Natural killer cell (primary cell): Measurements from ENCODE around the gene SLC6A11. TPM values are rescaled to one million over a fixed set of nuclear protein-coding genes. Genes with fewer than 3 reads are reported as not detected.

Source experiments
- ATAC-seq, 3 donors: fragments of 150-1000 bp in 2 of 3; fragments of 200-7000 bp in 1 of 3; cut with Tn5 transposase; 1 replicate in 1 of 3; 2 replicates in 2 of 3; pipeline ENCODE4 v1.10.0; 2021; ENCODE audit warnings: mild to moderate bottlenecking in 2 of 3, moderate library complexity in 2 of 3
- DNase-seq, 2 donors: peaks; one replicate each; pipeline versions ENCODE4 v3.0.0 to v3.0.0-alpha.2; 2013 to 2021; ENCODE audit warnings: mixed read lengths in 1 of 2
- H3K27ac ChIP-seq: one replicate; pipeline ENCODE4 v1.5.1; 2013; ENCODE audit warnings: mild to moderate bottlenecking, low read length
- H3K27me3 ChIP-seq: one replicate; pipeline ENCODE4 v1.6.1; 2013; ENCODE audit warnings: low read length; ENCODE audit not compliant: control insufficient read depth, insufficient read depth
- H3K36me3 ChIP-seq: one replicate; pipeline ENCODE4 v1.6.1; 2013; ENCODE audit warnings: low read length; ENCODE audit not compliant: control insufficient read depth, insufficient read depth
- H3K4me1 ChIP-seq: one replicate; pipeline ENCODE4 v1.6.1; 2013; ENCODE audit warnings: low read length; ENCODE audit not compliant: control insufficient read depth, insufficient read depth
- H3K4me3 ChIP-seq: one replicate; pipeline ENCODE4 v1.5.1; 2013; ENCODE audit warnings: low read length
- H3K9me3 ChIP-seq: one replicate; pipeline ENCODE4 v1.6.1; 2013; ENCODE audit warnings: low read length; ENCODE audit not compliant: control insufficient read depth, insufficient read depth
- H3K27ac Mint-ChIP-seq, 2 donors: one replicate each; pipeline ENCODE4 v1.8.0; 2022; ENCODE audit warnings: mild to moderate bottlenecking in 2 of 2, mixed read lengths in 2 of 2, moderate library complexity in 1 of 2
- H3K27me3 Mint-ChIP-seq, 2 donors: one replicate each; pipeline ENCODE4 v1.8.0; 2022; ENCODE audit warnings: low read depth in 2 of 2, mixed read lengths in 2 of 2
- H3K36me3 Mint-ChIP-seq: one replicate; pipeline ENCODE4 v1.8.0; 2022; ENCODE audit warnings: mixed read lengths
- H3K4me1 Mint-ChIP-seq, 2 donors: one replicate each; pipeline ENCODE4 v1.8.0; 2022; ENCODE audit warnings: mixed read lengths in 2 of 2
- H3K4me3 Mint-ChIP-seq: one replicate; pipeline ENCODE4 v1.8.0; 2022; ENCODE audit warnings: mild to moderate bottlenecking, moderate library complexity, mixed read lengths
- H3K9me3 Mint-ChIP-seq, 2 donors: one replicate each; pipeline ENCODE4 v1.8.0; 2022; ENCODE audit warnings: mixed read lengths in 2 of 2
- WGBS: methylation state at CpG from one replicate; pipeline ENCODE4 v1.1.7; 2013; ENCODE audit warnings: missing lambda C conversion rate; ENCODE audit not compliant: insufficient coverage; 5-methylcytosine and 5-hydroxymethylcytosine counted together
- intact Hi-C: fragments of 100-400 bp; cut with micrococcal nuclease; formaldehyde crosslinking; loops from one replicate; pipeline ENCODE4 v1.14.2; 2022
- total RNA-seq, 4 donors: library from RNA; stranded (reverse); fragments of 120-200 nt in 1 of 4; gene quantifications; one replicate each; pipeline versions ENCODE4 v1.2.3 to v1.2.4, GENCODE V29; 2013 to 2022
- TF ChIP-seq, protein P1 (sequence below): fragments of 200-600 bp; IDR thresholded peaks from one replicate; pipeline ENCODE4 v1.8.0; 2022; ENCODE audit warnings: antibody characterized with exemption

SLC6A11 gene
- total RNA-seq, 3 donors from 2014 or later (not counting 1 experiment from before 2014, with no cell fraction given) = not detected

DNA sequence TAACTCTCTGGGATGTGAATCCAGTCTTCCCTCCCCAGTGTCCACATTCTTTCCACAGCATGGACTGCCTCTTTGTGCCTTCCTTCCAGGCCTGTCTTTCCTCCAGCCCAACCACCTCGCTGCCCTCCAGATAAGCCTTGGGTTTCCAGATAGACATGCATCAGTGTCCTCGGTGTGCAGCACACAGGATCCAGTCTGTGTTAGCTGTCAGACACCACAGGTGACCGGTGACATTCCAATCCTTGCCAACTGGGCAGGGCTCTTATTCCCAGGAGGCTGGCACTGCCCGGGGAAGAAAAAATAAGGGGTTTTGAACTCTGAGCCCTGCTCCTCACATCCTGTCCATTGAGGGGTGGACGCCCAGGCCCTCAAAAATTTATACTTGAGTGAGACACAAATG is 170.6 kb downstream of the SLC6A11 start:
- H3K27me3 Mint-ChIP-seq = peaks cover 21 to 32% of the 10 kb centered on the region in 2 donors
- no peak overlapping the region for H3K27ac Mint-ChIP-seq
- H3K36me3 Mint-ChIP-seq = no peaks in the 10 kb centered on the region
- no peaks in the 10 kb centered on the region for H3K36me3 ChIP-seq
- H3K27me3 ChIP-seq = no peaks in the 10 kb centered on the region
- H3K9me3 Mint-ChIP-seq = no peaks in the 10 kb centered on the region
- no peak overlapping the region for H3K4me3 ChIP-seq
- TF ChIP-seq, protein P1, sequence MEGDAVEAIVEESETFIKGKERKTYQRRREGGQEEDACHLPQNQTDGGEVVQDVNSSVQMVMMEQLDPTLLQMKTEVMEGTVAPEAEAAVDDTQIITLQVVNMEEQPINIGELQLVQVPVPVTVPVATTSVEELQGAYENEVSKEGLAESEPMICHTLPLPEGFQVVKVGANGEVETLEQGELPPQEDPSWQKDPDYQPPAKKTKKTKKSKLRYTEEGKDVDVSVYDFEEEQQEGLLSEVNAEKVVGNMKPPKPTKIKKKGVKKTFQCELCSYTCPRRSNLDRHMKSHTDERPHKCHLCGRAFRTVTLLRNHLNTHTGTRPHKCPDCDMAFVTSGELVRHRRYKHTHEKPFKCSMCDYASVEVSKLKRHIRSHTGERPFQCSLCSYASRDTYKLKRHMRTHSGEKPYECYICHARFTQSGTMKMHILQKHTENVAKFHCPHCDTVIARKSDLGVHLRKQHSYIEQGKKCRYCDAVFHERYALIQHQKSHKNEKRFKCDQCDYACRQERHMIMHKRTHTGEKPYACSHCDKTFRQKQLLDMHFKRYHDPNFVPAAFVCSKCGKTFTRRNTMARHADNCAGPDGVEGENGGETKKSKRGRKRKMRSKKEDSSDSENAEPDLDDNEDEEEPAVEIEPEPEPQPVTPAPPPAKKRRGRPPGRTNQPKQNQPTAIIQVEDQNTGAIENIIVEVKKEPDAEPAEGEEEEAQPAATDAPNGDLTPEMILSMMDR = no peak
- intact Hi-C loops = no loop called here
- H3K4me1 ChIP-seq = no peaks in the 10 kb centered on the region
- WGBS = 90% methylated on average over 5 of the region's 5 CpGs
- no peak overlapping the region for H3K4me3 Mint-ChIP-seq
- ATAC-seq (no peak), DNase-seq (no peak)
- H3K4me1 Mint-ChIP-seq = peaks cover 0 to 5% of the 10 kb centered on the region in 2 donors
- no peaks in the 10 kb centered on the region for H3K9me3 ChIP-seq
- H3K27ac ChIP-seq = no peak overlapping the region

DNA sequence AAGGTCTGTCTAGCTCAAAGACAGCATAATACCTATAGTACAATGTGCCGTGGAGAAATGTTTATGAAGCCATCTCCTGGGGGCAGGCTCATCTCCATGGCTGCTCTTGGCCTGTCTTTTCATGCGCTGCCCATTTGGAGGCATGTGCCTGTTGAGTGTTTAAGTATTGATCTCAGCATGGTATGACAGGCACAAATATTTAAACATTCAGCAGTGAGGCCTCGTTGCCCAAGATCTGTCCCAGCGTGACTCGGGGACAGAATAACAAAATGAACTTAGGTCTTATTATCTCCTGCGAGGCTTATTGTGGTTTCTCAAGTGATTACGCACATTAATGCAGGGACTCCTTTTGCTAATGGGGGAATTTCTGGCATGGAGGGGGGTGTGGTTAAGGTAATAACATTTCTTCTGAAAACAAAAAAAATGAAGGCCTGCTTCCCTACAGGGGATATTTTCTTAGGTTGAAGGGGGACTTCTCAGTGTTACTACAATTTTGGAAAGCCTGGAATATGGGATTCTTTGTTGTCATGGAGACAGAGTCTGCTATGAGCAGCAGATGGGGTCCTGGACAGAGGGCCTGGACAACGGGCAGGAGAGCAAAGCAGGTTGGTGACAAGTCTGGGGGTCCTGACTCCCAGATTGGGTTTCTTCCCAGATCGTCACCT is 172.1 kb downstream of the SLC6A11 start:
- no peaks in the 10 kb centered on the region for H3K4me1 ChIP-seq
- H3K27me3 ChIP-seq = no peaks in the 10 kb centered on the region
- Mint-ChIP-seq H3K36me3 (no peaks in the 10 kb centered on the region), H3K9me3 (no peaks in the 10 kb centered on the region), H3K27ac (no peak overlapping the region), H3K4me1 (peaks cover 6 to 12% of the 10 kb centered on the region in 2 donors), H3K4me3 (no peak overlapping the region), H3K27me3 (peaks cover 26 to 36% of the 10 kb centered on the region in 2 donors)
- TF ChIP-seq, protein P1 = no peak
- ATAC-seq (no peak), DNase-seq (no peak)
- intact Hi-C loops = no loop called here
- H3K4me3 ChIP-seq = no peak overlapping the region
- H3K27ac ChIP-seq = no peak overlapping the region
- WGBS = 84% methylated on average over 9 of the region's 9 CpGs
- H3K36me3 ChIP-seq = no peaks in the 10 kb centered on the region
- no peaks in the 10 kb centered on the region for H3K9me3 ChIP-seq

DNA sequence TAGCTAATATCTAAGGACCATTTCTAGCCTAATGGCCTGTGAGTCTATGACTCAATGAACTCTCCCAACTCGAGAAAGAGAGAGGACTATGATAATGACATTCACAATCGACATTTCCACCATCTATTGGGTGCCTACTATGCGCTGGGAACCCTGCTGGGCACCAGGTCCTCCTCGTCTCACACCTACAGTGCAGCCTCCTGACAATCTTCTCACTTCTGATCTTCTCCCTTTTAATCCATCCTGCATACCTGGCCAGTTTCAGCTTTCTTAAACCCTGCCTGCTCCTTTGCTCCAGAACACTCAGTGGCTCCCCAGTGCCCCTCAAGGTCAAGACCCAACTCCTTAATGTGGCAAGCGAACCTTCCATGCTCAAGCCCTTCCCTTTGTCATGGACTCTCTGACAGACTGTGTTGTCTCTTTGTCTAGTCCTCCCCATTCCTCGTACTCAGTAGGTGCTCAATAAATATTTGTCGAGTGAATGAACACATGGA is 173.0 kb downstream of the SLC6A11 start:
- no peak overlapping the region for H3K4me3 Mint-ChIP-seq
- peaks cover 6 to 12% of the 10 kb centered on the region in 2 donors for H3K4me1 Mint-ChIP-seq
- Histone ChIP-seq H3K4me1 (no peaks in the 10 kb centered on the region), H3K36me3 (no peaks in the 10 kb centered on the region), H3K9me3 (no peaks in the 10 kb centered on the region), H3K27ac (no peak overlapping the region), H3K4me3 (no peak overlapping the region), H3K27me3 (peaks cover 3% of the 10 kb centered on the region)
- H3K9me3 Mint-ChIP-seq = no peaks in the 10 kb centered on the region
- H3K27ac Mint-ChIP-seq = no peak overlapping the region
- intact Hi-C loops = no loop called here
- DNase-seq (no peak), ATAC-seq (no peak)
- H3K27me3 Mint-ChIP-seq = peaks cover 31 to 45% of the 10 kb centered on the region in 2 donors
- TF ChIP-seq, protein P1 = no peak
- WGBS = 79% methylated on average over 7 of the region's 7 CpGs
- H3K36me3 Mint-ChIP-seq = no peaks in the 10 kb centered on the region

Other genes starting within 250 kb of the SLC6A11 start
- gene SLC6A1, start 176.5 kb downstream of the SLC6A11 start, total RNA-seq = not detected